HCT116 (cell line): ENCODE data around the gene TRAK1. TPM values are rescaled to one million over a fixed set of nuclear protein-coding genes. Genes with fewer than 3 reads are reported as not detected.

Experiments
- ATAC-seq: fragments of 200-7000 bp; cut with Tn5 transposase; 2 replicates; pipeline ENCODE4 v1.9.1; 2020; ENCODE audit warnings: mild to moderate bottlenecking, moderate library complexity
- BruUV-seq: library from RNA; stranded (reverse); fragments of 400-500 nt; replicated peaks from 2 replicates; lab custom pipeline; 2021; lab: Mats Ljungman, UMichigan
- CTCF ChIA-PET: fragments of 300-600 bp; sonication (Branson Sonifier 250); formaldehyde crosslinking; loops from one replicate; lab custom pipeline; 2021; ENCODE audit warnings: antibody characterized with exemption; lab: Charles Lee
- POLR2A ChIA-PET: fragments of 300-600, 350-600 bp; sonication (Branson Sonifier 250); formaldehyde crosslinking; loops from one replicate; lab custom pipeline; 2021; ENCODE audit warnings: antibody characterized with exemption; lab: Charles Lee
- RAD21 ChIA-PET, 2 experiments: fragments of 300-600 bp; sonication (Branson Sonifier 250); formaldehyde crosslinking; loops; one replicate each; lab custom pipeline; 2023; ENCODE audit warnings: low total read pairs in 2 of 2; ENCODE audit not compliant: uncharacterized antibody in 2 of 2, unreplicated experiment in 2 of 2, low non-redundant PET in 1 of 2; lab: Charles Lee
- DNase-seq: peaks from one replicate; pipeline ENCODE4 v3.0.0-alpha.2; 2010; ENCODE audit warnings: low read depth, low spot score
- H2AFZ ChIP-seq: fragments of 200-600 bp; shearing (Covaris generic), sonication (generic); 2 replicates; pipeline ENCODE4 v1.6.1; 2017; ENCODE audit warnings: low read depth, mixed run types, mixed read lengths, antibody characterized with exemption, low read length; ENCODE audit not compliant: poor library complexity, severe bottlenecking
- H3K27ac ChIP-seq: 2 replicates; pipeline ENCODE4 v1.5.1; 2012; ENCODE audit warnings: low read depth, low read length
- H3K27me3 ChIP-seq: fragments of 200-600 bp; sonication (generic); 2 replicates; pipeline ENCODE4 v1.6.1; 2016; ENCODE audit warnings: mixed run types, low read length, mixed read lengths; ENCODE audit not compliant: insufficient read depth
- H3K36me3 ChIP-seq, 2 experiments: fragments of 200-500 bp in 1 of 2; fragments of 200-600 bp in 1 of 2; sonication (Bioruptor generic) in 1 of 2; sonication (generic) in 1 of 2; 2 replicates each; pipeline versions ENCODE4 v1.5.1 to v1.6.1; 2014 to 2016; ENCODE audit warnings: low read length in 2 of 2, inconsistent platforms in 1 of 2, mixed read lengths in 1 of 2, mixed run types in 1 of 2; ENCODE audit not compliant: insufficient read depth in 2 of 2, control insufficient read depth in 1 of 2
- H3K4me1 ChIP-seq, 2 experiments: fragments of 200-600 bp in 1 of 2; sonication (generic) in 1 of 2; 2 replicates each; pipeline versions ENCODE4 v1.5.1 to v1.6.1; 2012 to 2017; ENCODE audit warnings: low read length in 2 of 2, inconsistent platforms in 1 of 2, mild to moderate bottlenecking in 1 of 2, mixed read lengths in 1 of 2, mixed run types in 1 of 2, moderate library complexity in 1 of 2; ENCODE audit not compliant: insufficient read depth in 2 of 2, control insufficient read depth in 1 of 2
- H3K4me2 ChIP-seq: fragments of 200-600 bp; sonication (generic); 2 replicates; pipeline ENCODE4 v1.6.1; 2017; ENCODE audit warnings: mixed run types, low read length, mixed read lengths
- H3K4me3 ChIP-seq, 2 experiments: fragments of 200-600 bp in 1 of 2; sonication (generic) in 1 of 2; replicated peaks in 1 of 2; 2 replicates each; pipeline ENCODE4 v1.5.1; 2011 to 2016; ENCODE audit warnings: low read length in 2 of 2, control low read depth in 1 of 2, low read depth in 1 of 2, mild to moderate bottlenecking in 1 of 2, mixed read lengths in 1 of 2, mixed run types in 1 of 2
- H3K79me2 ChIP-seq: fragments of 200-600 bp; sonication (generic); 2 replicates; pipeline ENCODE4 v1.6.1; 2017; ENCODE audit warnings: mild to moderate bottlenecking, mixed run types, low read length, moderate library complexity, mixed read lengths; ENCODE audit not compliant: insufficient read depth
- H3K9ac ChIP-seq: fragments of 200-600 bp; sonication (generic); 2 replicates; pipeline ENCODE4 v1.6.1; 2016; ENCODE audit warnings: low read length, mixed read lengths
- H3K9me2 ChIP-seq: fragments of 200-600 bp; sonication (generic), shearing (Covaris generic); 2 replicates; pipeline ENCODE4 v1.6.1; 2017; ENCODE audit warnings: mixed run types, mild to moderate bottlenecking, moderate library complexity; ENCODE audit not compliant: insufficient read depth
- H3K9me3 ChIP-seq, 2 experiments: fragments of 200-500 bp in 1 of 2; fragments of 200-600 bp in 1 of 2; sonication (Bioruptor generic) in 1 of 2; sonication (generic) in 1 of 2; 2 replicates each; pipeline ENCODE4 v1.6.1; 2014 to 2017; ENCODE audit warnings: low read length in 2 of 2, mixed read lengths in 2 of 2, inconsistent platforms in 1 of 2, low read depth in 1 of 2, mild to moderate bottlenecking in 1 of 2, mixed run types in 1 of 2, moderate library complexity in 1 of 2; ENCODE audit not compliant: control insufficient read depth in 1 of 2, insufficient read depth in 1 of 2
- H4K20me1 ChIP-seq: fragments of 200-600 bp; sonication (generic), shearing (Covaris generic); 2 replicates; pipeline ENCODE4 v1.6.1; 2017; ENCODE audit warnings: mixed run types, mild to moderate bottlenecking, moderate library complexity; ENCODE audit not compliant: insufficient read depth
- CBX3 ChIP-seq: IDR thresholded peaks from 2 replicates; pipeline ENCODE4 v1.6.1; 2012; ENCODE audit warnings: low read depth
- CEBPB ChIP-seq: IDR thresholded peaks from 2 replicates; pipeline ENCODE4 v1.6.1; 2012; ENCODE audit warnings: low read depth
- ELF1 ChIP-seq: IDR thresholded peaks from 2 replicates; pipeline ENCODE4 v1.6.1; 2012; ENCODE audit warnings: low read depth, borderline replicate concordance
- EZH2 ChIP-seq: fragments of 200-600 bp; sonication (generic); IDR thresholded peaks from 2 replicates; pipeline ENCODE4 v1.6.1; 2017; ENCODE audit warnings: antibody characterized with exemption, mixed run types
- EZH2phosphoT487 ChIP-seq: fragments of 200-600 bp; IDR thresholded peaks from 2 replicates; pipeline ENCODE4 v1.6.1; 2018; ENCODE audit warnings: antibody characterized with exemption, borderline replicate concordance
- JUND ChIP-seq: IDR thresholded peaks from 2 replicates; pipeline ENCODE4 v1.6.1; 2012
- POLR2A ChIP-seq: IDR thresholded peaks from 2 replicates; pipeline ENCODE4 v1.7.0; 2011; ENCODE audit warnings: borderline replicate concordance; ENCODE audit not compliant: insufficient read depth, insufficient read length; ENCODE audit errors: extremely low read depth
- RAD21 ChIP-seq: IDR thresholded peaks from 2 replicates; pipeline ENCODE4 v1.6.1; 2012; ENCODE audit warnings: low read depth, mild to moderate bottlenecking
- SIN3A ChIP-seq: IDR thresholded peaks from 2 replicates; pipeline ENCODE4 v1.6.1; 2012; ENCODE audit warnings: low read depth
- SP1 ChIP-seq: IDR thresholded peaks from 2 replicates; pipeline ENCODE4 v1.6.1; 2012; ENCODE audit warnings: low read depth
- SRF ChIP-seq: IDR thresholded peaks from 2 replicates; pipeline ENCODE4 v1.6.1; 2012; ENCODE audit warnings: low read depth
- TCF7L2 ChIP-seq: IDR thresholded peaks from 2 replicates; pipeline ENCODE4 v1.7.0; 2011; ENCODE audit warnings: borderline replicate concordance, inconsistent platforms; ENCODE audit not compliant: insufficient read depth, insufficient read length; ENCODE audit errors: extremely low read depth
- ZFX ChIP-seq: fragments of 450-650 bp; IDR thresholded peaks from 2 replicates; pipeline ENCODE4 v1.6.1; 2017
- ZNF274 ChIP-seq: fragments of 200-500 bp; sonication (Bioruptor generic); IDR thresholded peaks from 2 replicates; pipeline ENCODE4 v1.6.1; 2014; ENCODE audit warnings: mild to moderate bottlenecking, low read depth, low read length, inconsistent platforms
- intact Hi-C: fragments of 100-400 bp; cut with micrococcal nuclease; formaldehyde crosslinking; loops from 2 replicates; pipeline ENCODE4 v1.10.0; 2022
- total RNA-seq: library from RNA; stranded (reverse); gene quantifications from one replicate; pipeline ENCODE4 v1.2.1, GENCODE V29; 2021; ENCODE audit not compliant: unreplicated experiment
- TF ChIP-seq, protein P1 (sequence below): IDR thresholded peaks from 2 replicates; pipeline ENCODE4 v1.6.1; 2012; ENCODE audit warnings: low read depth

The TRAK1 gene
- total RNA-seq, 1 experiment from 2014 or later = 25.9 TPM

DNA sequence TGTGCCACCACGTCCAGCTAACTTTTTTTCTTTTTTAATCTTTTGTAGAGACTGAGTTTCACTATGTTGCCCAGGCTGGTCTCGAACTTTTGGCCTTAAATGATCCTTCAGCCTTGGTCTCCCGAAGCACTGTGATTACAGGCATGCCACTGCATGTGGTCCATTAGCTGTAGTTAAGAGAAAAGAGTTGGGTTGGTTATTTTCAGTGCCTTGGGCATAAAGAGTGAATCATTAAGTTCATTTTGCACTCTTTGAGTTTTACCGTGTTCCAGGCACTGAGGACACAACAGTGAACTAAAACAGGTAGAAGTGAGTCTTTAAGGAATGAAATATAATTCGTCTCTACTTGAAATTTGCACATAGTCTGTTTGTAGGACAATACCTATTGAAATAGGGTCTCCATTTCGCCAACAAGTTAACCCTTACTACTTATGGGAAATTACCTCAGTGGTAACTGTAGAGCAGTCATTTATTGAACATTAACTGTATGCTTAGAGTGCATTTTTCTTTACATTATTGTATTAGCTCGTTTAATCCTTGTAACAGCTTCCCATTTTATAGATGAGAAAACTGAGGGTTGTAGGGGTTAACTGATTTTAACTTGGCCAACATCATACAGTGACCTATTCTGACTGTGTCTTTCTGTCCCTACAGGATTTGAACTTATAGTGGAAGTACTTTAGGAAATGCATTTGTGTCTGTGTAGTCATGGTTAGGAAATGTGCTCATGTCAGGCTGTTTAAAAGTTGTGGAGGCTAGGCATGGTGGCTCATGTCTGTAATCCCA lies 22.7 kb upstream of the TRAK1 start (continued):
- TF ChIP-seq JUND (no peak), ZNF274 (no peak), CEBPB (no peak)

DNA sequence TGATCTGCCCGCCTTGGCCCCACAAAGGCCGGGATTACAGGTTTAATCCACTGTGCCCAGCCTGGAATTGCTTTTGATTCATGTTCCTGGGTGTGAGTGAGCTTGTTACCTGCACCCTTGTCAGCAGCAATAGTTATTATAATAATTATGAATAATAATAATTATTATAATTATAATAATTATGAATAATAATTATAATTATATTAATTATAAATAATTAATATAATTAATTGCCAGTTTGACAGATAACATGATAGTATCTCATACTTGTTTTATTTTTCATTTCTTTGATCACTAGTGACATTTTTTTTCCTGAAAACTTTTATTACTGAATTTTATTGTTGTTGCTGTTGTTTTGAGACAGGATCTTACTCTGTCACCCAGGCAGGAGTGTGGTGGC lies 21.1 kb upstream of the TRAK1 start:
- H3K4me3 ChIP-seq = no peak overlapping the region
- no peak for DNase-seq
- H4K20me1 ChIP-seq = 0 out of 2 replicates have a peak, but pooled peaks cover 3% of the 10 kb centered on the region
- POLR2A ChIA-PET = no interaction called here
- intact Hi-C loops = no loop called here
- TF ChIP-seq SRF = no peak
- no peak for TF ChIP-seq CEBPB
- no peak for TF ChIP-seq EZH2
- TF ChIP-seq ELF1 = no peak
- TF ChIP-seq SP1 = no peak
- TF ChIP-seq CBX3 = no peak
- no peak for TF ChIP-seq RAD21
- TF ChIP-seq, protein P1, sequence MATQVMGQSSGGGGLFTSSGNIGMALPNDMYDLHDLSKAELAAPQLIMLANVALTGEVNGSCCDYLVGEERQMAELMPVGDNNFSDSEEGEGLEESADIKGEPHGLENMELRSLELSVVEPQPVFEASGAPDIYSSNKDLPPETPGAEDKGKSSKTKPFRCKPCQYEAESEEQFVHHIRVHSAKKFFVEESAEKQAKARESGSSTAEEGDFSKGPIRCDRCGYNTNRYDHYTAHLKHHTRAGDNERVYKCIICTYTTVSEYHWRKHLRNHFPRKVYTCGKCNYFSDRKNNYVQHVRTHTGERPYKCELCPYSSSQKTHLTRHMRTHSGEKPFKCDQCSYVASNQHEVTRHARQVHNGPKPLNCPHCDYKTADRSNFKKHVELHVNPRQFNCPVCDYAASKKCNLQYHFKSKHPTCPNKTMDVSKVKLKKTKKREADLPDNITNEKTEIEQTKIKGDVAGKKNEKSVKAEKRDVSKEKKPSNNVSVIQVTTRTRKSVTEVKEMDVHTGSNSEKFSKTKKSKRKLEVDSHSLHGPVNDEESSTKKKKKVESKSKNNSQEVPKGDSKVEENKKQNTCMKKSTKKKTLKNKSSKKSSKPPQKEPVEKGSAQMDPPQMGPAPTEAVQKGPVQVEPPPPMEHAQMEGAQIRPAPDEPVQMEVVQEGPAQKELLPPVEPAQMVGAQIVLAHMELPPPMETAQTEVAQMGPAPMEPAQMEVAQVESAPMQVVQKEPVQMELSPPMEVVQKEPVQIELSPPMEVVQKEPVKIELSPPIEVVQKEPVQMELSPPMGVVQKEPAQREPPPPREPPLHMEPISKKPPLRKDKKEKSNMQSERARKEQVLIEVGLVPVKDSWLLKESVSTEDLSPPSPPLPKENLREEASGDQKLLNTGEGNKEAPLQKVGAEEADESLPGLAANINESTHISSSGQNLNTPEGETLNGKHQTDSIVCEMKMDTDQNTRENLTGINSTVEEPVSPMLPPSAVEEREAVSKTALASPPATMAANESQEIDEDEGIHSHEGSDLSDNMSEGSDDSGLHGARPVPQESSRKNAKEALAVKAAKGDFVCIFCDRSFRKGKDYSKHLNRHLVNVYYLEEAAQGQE = no peak
- no peak for TF ChIP-seq ZFX
- TF ChIP-seq EZH2phosphoT487 = no peak
- TF ChIP-seq POLR2A = no peak
- no peak for TF ChIP-seq TCF7L2
- no peak for TF ChIP-seq SIN3A
- CTCF ChIA-PET = no interaction called here
- BruUV-seq = no TSS peak
- no peaks in the 10 kb centered on the region for H3K9me2 ChIP-seq
- RAD21 ChIA-PET = no interaction called here
- H3K9ac ChIP-seq = no peak overlapping the region
- no peaks in the 10 kb centered on the region for H3K27me3 ChIP-seq
- no peak overlapping the region for H3K27ac ChIP-seq
- H3K79me2 ChIP-seq = peaks cover 70% of the 10 kb centered on the region
- peak overlapping the region; percentile 39 for H3K4me2 ChIP-seq
- peaks cover 40% of the 10 kb centered on the region in 2 experiments for H3K4me1 ChIP-seq
- no peaks in the 10 kb centered on the region for H3K9me3 ChIP-seq
- no peaks in the 10 kb centered on the region for H3K36me3 ChIP-seq
- ATAC-seq = no peak
- H2AFZ ChIP-seq = no peak overlapping the region
